DOHH2 (cell line): ENCODE measurements around the gene CSNK1G2.

Source experiments
- H3F3A ChIP-seq: fragments of 200-600 bp; sonication (generic), shearing (Covaris generic); 2 replicates; pipeline ENCODE4 v1.6.0; 2016; ENCODE audit warnings: antibody characterized with exemption, mild to moderate bottlenecking; ENCODE audit not compliant: control insufficient read depth, insufficient read depth
- H3K27ac ChIP-seq: fragments of 200-600 bp; sonication (generic); 2 replicates; pipeline ENCODE4 v1.5.1; 2014; ENCODE audit warnings: low read depth, mild to moderate bottlenecking, low read length, moderate library complexity
- H3K27me3 ChIP-seq: fragments of 200-600 bp; sonication (generic); 2 replicates; pipeline ENCODE4 v1.6.1; 2014; ENCODE audit warnings: mild to moderate bottlenecking, low read length, mixed read lengths; ENCODE audit not compliant: control insufficient read depth
- H3K36me3 ChIP-seq: fragments of 200-600 bp; sonication (generic); 2 replicates; pipeline ENCODE4 v1.6.1; 2014; ENCODE audit warnings: mild to moderate bottlenecking, low read length, moderate library complexity, mixed read lengths; ENCODE audit not compliant: control insufficient read depth
- H3K4me1 ChIP-seq: fragments of 200-600 bp; sonication (generic); 2 replicates; pipeline ENCODE4 v1.6.1; 2014; ENCODE audit warnings: mild to moderate bottlenecking, low read length, mixed read lengths; ENCODE audit not compliant: control insufficient read depth
- H3K4me2 ChIP-seq: fragments of 200-600 bp; sonication (generic); 2 replicates; pipeline ENCODE4 v1.6.0; 2014; ENCODE audit warnings: mild to moderate bottlenecking, low read length, moderate library complexity
- H3K4me3 ChIP-seq: fragments of 200-600 bp; sonication (generic); 2 replicates; pipeline ENCODE4 v1.5.1; 2014; ENCODE audit warnings: mild to moderate bottlenecking, low read length, mixed read lengths
- H3K79me2 ChIP-seq: fragments of 200-600 bp; sonication (generic); 2 replicates; pipeline ENCODE4 v1.6.1; 2014; ENCODE audit warnings: mild to moderate bottlenecking, low read length, mixed read lengths; ENCODE audit not compliant: control insufficient read depth
- H3K9me2 ChIP-seq: fragments of 200-600 bp; sonication (generic); replicated peaks from 2 replicates; pipeline ENCODE4 v1.6.1; 2014; ENCODE audit warnings: mild to moderate bottlenecking, low read length, mixed read lengths; ENCODE audit not compliant: control insufficient read depth
- H3K9me3 ChIP-seq: fragments of 200-600 bp; sonication (generic); 2 replicates; pipeline ENCODE4 v1.6.1; 2014; ENCODE audit warnings: antibody characterized with exemption, low read length, mixed read lengths; ENCODE audit not compliant: control insufficient read depth, insufficient read depth
- H4K20me1 ChIP-seq: fragments of 200-600 bp; sonication (generic); 2 replicates; pipeline ENCODE4 v1.6.0; 2014; ENCODE audit warnings: low read depth, mild to moderate bottlenecking, antibody characterized with exemption, low read length, moderate library complexity; ENCODE audit not compliant: control insufficient read depth, insufficient read depth
- EZH2phosphoT487 ChIP-seq: fragments of 200-600 bp; sonication (generic); IDR thresholded peaks from 2 replicates; pipeline ENCODE4 v1.6.1; 2017; ENCODE audit warnings: borderline replicate concordance, mild to moderate bottlenecking, antibody characterized with exemption, low read length, moderate library complexity, mixed read lengths
- TF ChIP-seq, protein P1 (sequence below): fragments of 200-600 bp; sonication (generic); IDR thresholded peaks from one replicate; pipeline ENCODE4 v1.5.1; 2014; ENCODE audit warnings: antibody characterized with exemption, mild to moderate bottlenecking, low read depth, low read length; ENCODE audit not compliant: poor library complexity, severe bottlenecking

Gene CSNK1G2

DNA sequence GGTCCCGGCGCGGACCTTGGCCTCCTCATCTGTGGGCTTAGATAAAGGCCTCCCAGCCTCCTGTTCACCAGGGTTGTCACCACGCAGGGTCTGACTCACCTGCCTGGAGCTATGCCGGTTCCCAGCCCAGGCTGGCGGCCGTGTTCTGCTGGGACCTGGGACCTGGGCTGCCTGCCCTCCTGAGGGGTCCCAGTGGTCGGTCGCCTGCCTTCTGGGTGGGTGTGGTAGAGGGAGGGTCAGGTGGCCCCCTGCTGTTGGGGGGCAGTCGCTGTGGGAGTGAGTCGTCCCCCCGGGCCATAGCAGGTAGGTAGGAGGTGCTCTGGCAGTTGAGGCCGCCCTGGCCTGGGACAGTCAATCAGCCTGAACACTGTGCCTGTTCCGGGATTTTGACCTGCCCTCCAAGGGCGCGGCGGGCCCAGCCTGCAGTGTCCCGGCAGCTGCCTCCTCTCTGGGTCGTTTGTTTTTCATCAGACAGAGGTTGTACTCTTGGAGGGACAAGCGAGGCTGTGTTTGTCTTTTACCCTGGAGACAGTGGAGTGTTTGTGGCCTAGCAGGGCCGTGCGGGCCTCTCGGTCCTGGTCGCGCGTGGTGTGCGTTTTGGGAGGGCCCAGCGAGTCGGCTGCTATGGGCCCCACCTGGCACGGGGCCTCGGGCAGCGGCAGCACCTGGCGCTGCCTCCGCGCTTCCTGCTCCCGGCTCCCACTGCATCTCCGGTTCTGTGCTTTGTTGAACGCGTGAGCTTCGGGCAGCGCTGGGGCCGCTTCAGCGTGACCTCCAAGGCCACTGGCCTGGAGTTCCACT, 33.2 kb upstream of the CSNK1G2 start:
- no peak for TF ChIP-seq EZH2phosphoT487
- TF ChIP-seq, protein P1, sequence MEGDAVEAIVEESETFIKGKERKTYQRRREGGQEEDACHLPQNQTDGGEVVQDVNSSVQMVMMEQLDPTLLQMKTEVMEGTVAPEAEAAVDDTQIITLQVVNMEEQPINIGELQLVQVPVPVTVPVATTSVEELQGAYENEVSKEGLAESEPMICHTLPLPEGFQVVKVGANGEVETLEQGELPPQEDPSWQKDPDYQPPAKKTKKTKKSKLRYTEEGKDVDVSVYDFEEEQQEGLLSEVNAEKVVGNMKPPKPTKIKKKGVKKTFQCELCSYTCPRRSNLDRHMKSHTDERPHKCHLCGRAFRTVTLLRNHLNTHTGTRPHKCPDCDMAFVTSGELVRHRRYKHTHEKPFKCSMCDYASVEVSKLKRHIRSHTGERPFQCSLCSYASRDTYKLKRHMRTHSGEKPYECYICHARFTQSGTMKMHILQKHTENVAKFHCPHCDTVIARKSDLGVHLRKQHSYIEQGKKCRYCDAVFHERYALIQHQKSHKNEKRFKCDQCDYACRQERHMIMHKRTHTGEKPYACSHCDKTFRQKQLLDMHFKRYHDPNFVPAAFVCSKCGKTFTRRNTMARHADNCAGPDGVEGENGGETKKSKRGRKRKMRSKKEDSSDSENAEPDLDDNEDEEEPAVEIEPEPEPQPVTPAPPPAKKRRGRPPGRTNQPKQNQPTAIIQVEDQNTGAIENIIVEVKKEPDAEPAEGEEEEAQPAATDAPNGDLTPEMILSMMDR: no peak
- Histone ChIP-seq H3K9me2 (no peaks in the 10 kb centered on the region), H3K79me2 (peaks cover 70% of the 10 kb centered on the region), H3K4me3 (no peak overlapping the region), H3K36me3 (peaks cover 7% of the 10 kb centered on the region), H3K9me3 (no peaks in the 10 kb centered on the region), H4K20me1 (no peaks in the 10 kb centered on the region; the same call in 1 of the 2 replicates), H3K4me1 (peaks cover 29% of the 10 kb centered on the region), H3K4me2 (no peak overlapping the region), H3F3A (peaks cover 17% of the 10 kb centered on the region), H3K27me3 (no peaks in the 10 kb centered on the region), H3K27ac (no peak overlapping the region)

DNA sequence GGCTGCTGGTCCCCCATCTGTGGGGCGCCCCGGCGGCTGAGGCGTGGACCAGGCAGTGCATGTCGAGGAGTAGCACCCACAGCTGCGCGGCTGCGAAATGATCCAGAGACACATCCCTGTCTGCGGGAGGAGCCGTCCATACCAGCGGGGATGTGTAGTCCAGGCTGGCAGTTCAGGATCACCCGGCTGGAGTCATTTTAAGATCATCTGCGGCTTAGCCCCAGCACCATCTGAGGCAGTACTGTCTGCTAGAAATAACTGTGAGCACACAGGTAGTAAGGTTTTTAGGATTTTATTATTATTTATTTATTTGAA, 32.7 kb upstream of the CSNK1G2 start:
- Histone ChIP-seq H4K20me1 (no peaks in the 10 kb centered on the region; the same call in 1 of the 2 replicates), H3K27ac (no peak overlapping the region), H3F3A (peaks cover 12% of the 10 kb centered on the region), H3K4me3 (no peak overlapping the region), H3K4me1 (peaks cover 24% of the 10 kb centered on the region), H3K79me2 (peaks cover 75% of the 10 kb centered on the region), H3K36me3 (peaks cover 12% of the 10 kb centered on the region), H3K4me2 (no peak overlapping the region), H3K9me3 (no peaks in the 10 kb centered on the region), H3K27me3 (no peaks in the 10 kb centered on the region), H3K9me2 (no peaks in the 10 kb centered on the region)
- TF ChIP-seq, protein P1: no peak
- TF ChIP-seq EZH2phosphoT487: no peak

DNA sequence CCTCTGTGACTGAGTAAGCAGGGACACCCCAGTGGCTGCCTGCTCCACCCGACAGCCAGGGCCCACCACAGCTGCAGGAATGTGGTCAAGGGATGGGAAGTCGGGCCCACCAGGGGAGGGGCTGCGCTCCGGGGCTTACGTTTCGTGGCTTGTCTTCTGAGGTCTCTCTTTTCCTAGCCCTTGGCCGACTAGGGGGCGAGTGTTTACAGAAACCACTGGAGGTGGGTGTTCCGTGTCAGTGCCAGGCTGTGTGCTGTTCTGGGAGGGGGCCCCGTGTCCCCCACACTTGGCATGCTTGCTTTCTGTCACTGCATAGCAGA, 31.3 kb upstream of the CSNK1G2 start:
- H3K9me3 ChIP-seq: no peaks in the 10 kb centered on the region
- peaks cover 10% of the 10 kb centered on the region for H3K4me1 ChIP-seq
- peaks cover 17% of the 10 kb centered on the region for H3K36me3 ChIP-seq
- TF ChIP-seq, protein P1: no peak
- TF ChIP-seq EZH2phosphoT487: no peak
- H3K79me2 ChIP-seq: peaks cover 87% of the 10 kb centered on the region
- H4K20me1 ChIP-seq: 0 out of 2 replicates have a peak, but pooled peaks cover 4% of the 10 kb centered on the region
- no peaks in the 10 kb centered on the region for H3K9me2 ChIP-seq
- H3K4me2 ChIP-seq: no peak overlapping the region
- peaks cover 2% of the 10 kb centered on the region for H3F3A ChIP-seq
- no peak overlapping the region for H3K27ac ChIP-seq
- no peaks in the 10 kb centered on the region for H3K27me3 ChIP-seq
- H3K4me3 ChIP-seq: no peak overlapping the region
